ENCODE measurements around the gene CNOT1. TPM values are rescaled to one million over a fixed set of nuclear protein-coding genes. Genes with fewer than 3 reads are reported as not detected.
"Not testable (repeated sequence)": the region's sequence is repeated elsewhere in the genome, so short reads cannot be mapped to it uniquely, and the experiment has no call there.

CNOT1 gene
- total and polyA plus RNA-seq, 10 of the 15 experiments (the other 5 are each of a cell fraction or from before 2014, with no cell fraction given): 101 to 246 (median 175) TPM

- intact Hi-C loops (cut with micrococcal nuclease; ENCODE audit: unreplicated experiment): no loop called here
- no peaks in the 10 kb centered on the region; a peak in 1 of 4 replicates for H3K27me3 ChIP-seq (replicated peaks in 1 of 2; ENCODE audit: control insufficient read depth in 2 of 2, insufficient read depth in 2 of 2, low read length in 1 of 2)
- DNase-seq (ENCODE audit: low read depth, low spot score) (no peak), FAIRE-seq (no peak), ATAC-seq (peak; percentile 60; the same call in 2 of the 3 replicates)
- H3K4me3 ChIP-seq: no peak overlapping the region
- H3K9me3 ChIP-seq (replicated peaks; ENCODE audit: control insufficient read depth, insufficient read depth, low read length): no peaks in the 10 kb centered on the region
- H3K27ac ChIP-seq (ENCODE audit: control insufficient read depth, insufficient read depth): no peak overlapping the region
- no peaks in the 10 kb centered on the region for H3K4me1 ChIP-seq (ENCODE audit: control insufficient read depth, insufficient read depth, low read length)
- in situ Hi-C loops (cut with MboI): loop anchor here (10.0 kb wide), 1 partner anchor 244 kb away; the partner anchor contains the start of gene GINS3
- no peaks in the 10 kb centered on the region for H4K20me1 ChIP-seq (ENCODE audit: control insufficient read depth, insufficient read depth)
- H3K9ac ChIP-seq (ENCODE audit: control insufficient read depth, insufficient read depth, low read length): no peak overlapping the region
- 47% methylated on average over 8 of the region's 8 CpGs for WGBS (ENCODE audit: insufficient coverage, insufficient replicate concordance, low lambda C conversion rate, missing lambda C conversion rate)
- RAD21 ChIA-PET (ENCODE audit: unreplicated experiment): no interaction called here
- no peak overlapping the region for H2AFZ ChIP-seq (ENCODE audit: control insufficient read depth, low read depth, low read length)
- BruUV-seq (replicated peaks): no TSS peak
- CTCF ChIA-PET: no interaction called here
- POLR2A ChIA-PET: no interaction called here
- no peaks in the 10 kb centered on the region for H3K79me2 ChIP-seq (ENCODE audit: control insufficient read depth, insufficient read depth, low read length)
- H3K36me3 ChIP-seq (ENCODE audit: control insufficient read depth in 2 of 2, insufficient read depth in 2 of 2, low read length in 1 of 2): no peaks in the 10 kb centered on the region
- SMC1A ChIA-PET (ENCODE audit: uncharacterized antibody, unreplicated experiment): interaction anchor here (0.7 kb wide), 1 partner anchor 50 kb away, joined by 3 read pairs; no protein-coding TSS in a partner anchor
- H3K4me2 ChIP-seq (ENCODE audit: control insufficient read depth, insufficient read depth): no peak overlapping the region
- TF ChIP-seq TCF3 (IDR thresholded peaks at IDR 0.05; ENCODE audit: borderline replicate concordance, insufficient read depth, low read depth, low read length): no peak
- TF ChIP-seq RAD21 (IDR thresholded peaks at IDR 0.05; ENCODE audit: insufficient read depth, low read depth, low read length): peak; percentile 30; the same call in 1 of the 2 replicates
- peak in 2 of 3 experiments; percentile 22 to 42; a peak in 3 of 6 replicates for TF ChIP-seq CTCF (IDR thresholded peaks at IDR 0.05 in 2 of 3, conservative IDR thresholded peaks at IDR 0.05 in 1 of 3; ENCODE audit: control insufficient read depth in 2 of 3, extremely low read depth in 1 of 3, insufficient read depth in 1 of 3, low read depth in 3 of 3, low read length in 3 of 3)
These were observed 8.8 kb upstream of the CNOT1 start for GRCh38 chr16:58638148-58639036.

- H3K4me3 ChIP-seq; H3K4me1 ChIP-seq (ENCODE audit: control insufficient read depth, insufficient read depth, low read length); DNase-seq (ENCODE audit: low read depth, low spot score); CTCF ChIA-PET; H3K4me2 ChIP-seq (ENCODE audit: control insufficient read depth, insufficient read depth); H2AFZ ChIP-seq (ENCODE audit: control insufficient read depth, low read depth, low read length); H3K9ac ChIP-seq (ENCODE audit: control insufficient read depth, insufficient read depth, low read length); intact Hi-C loops (cut with micrococcal nuclease; ENCODE audit: unreplicated experiment); POLR2A ChIA-PET; H3K79me2 ChIP-seq (ENCODE audit: control insufficient read depth, insufficient read depth, low read length); BruUV-seq (replicated peaks); H4K20me1 ChIP-seq (ENCODE audit: control insufficient read depth, insufficient read depth); ATAC-seq; H3K9me3 ChIP-seq (replicated peaks; ENCODE audit: control insufficient read depth, insufficient read depth, low read length); H3K27me3 ChIP-seq (replicated peaks in 1 of 2; ENCODE audit: control insufficient read depth in 2 of 2, insufficient read depth in 2 of 2, low read length in 1 of 2); FAIRE-seq; H3K36me3 ChIP-seq (ENCODE audit: control insufficient read depth in 2 of 2, insufficient read depth in 2 of 2, low read length in 1 of 2); H3K27ac ChIP-seq (ENCODE audit: control insufficient read depth, insufficient read depth): not testable (repeated sequence)
- in situ Hi-C loops (cut with MboI): loop anchor here (10.0 kb wide), 1 partner anchor 242 kb away; the partner anchor contains the start of gene GINS3
- RAD21 ChIA-PET (ENCODE audit: unreplicated experiment): interaction anchor here (0.8 kb wide), 1 partner anchor 24 kb away, joined by 3 read pairs; no protein-coding TSS in a partner anchor
- SMC1A ChIA-PET (ENCODE audit: uncharacterized antibody, unreplicated experiment): interaction anchor here (0.9 kb wide), 1 partner anchor 24 kb away, joined by 4 read pairs; no protein-coding TSS in a partner anchor
- 67% methylated on average over 6 of the region's 6 CpGs for WGBS (ENCODE audit: insufficient coverage, insufficient replicate concordance, low lambda C conversion rate, missing lambda C conversion rate)
These were observed 7.4 kb upstream of the CNOT1 start for GRCh38 chr16:58637021-58637420.
